WI38 (cell line): ENCODE measurements around the gene FAXC.

ENCODE experiments used
- H3K4me3 ChIP-seq: 2 replicates; pipeline ENCODE4 v1.5.1; 2011; ENCODE audit warnings: low read depth, mild to moderate bottlenecking, control low read depth, low read length
- TF ChIP-seq, protein P1 (sequence below): IDR thresholded peaks from 2 replicates; pipeline ENCODE4 v1.5.1; 2012; ENCODE audit warnings: low read depth, mild to moderate bottlenecking, control low read depth, low read length

FAXC gene

DNA sequence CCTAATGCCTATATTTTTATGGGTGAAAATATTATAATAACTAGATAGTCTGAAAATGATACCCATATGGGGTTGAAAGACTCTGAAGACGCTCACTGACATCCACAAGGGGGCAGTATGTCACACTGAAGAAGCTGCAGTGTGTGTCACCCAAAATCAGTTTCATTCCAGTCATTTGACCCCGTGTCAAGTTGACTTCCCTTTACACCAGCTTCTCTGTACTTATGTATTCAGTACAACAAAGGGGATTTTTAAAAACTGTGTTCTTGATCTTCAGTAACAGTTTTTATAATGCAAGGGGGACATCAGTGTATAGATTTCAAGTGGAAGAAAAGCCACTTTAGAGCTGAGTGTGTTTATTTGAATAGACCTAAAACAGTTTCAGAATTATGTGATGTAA lies 19.3 kb downstream of the FAXC start:
- no peak overlapping the region for H3K4me3 ChIP-seq
- TF ChIP-seq, protein P1, sequence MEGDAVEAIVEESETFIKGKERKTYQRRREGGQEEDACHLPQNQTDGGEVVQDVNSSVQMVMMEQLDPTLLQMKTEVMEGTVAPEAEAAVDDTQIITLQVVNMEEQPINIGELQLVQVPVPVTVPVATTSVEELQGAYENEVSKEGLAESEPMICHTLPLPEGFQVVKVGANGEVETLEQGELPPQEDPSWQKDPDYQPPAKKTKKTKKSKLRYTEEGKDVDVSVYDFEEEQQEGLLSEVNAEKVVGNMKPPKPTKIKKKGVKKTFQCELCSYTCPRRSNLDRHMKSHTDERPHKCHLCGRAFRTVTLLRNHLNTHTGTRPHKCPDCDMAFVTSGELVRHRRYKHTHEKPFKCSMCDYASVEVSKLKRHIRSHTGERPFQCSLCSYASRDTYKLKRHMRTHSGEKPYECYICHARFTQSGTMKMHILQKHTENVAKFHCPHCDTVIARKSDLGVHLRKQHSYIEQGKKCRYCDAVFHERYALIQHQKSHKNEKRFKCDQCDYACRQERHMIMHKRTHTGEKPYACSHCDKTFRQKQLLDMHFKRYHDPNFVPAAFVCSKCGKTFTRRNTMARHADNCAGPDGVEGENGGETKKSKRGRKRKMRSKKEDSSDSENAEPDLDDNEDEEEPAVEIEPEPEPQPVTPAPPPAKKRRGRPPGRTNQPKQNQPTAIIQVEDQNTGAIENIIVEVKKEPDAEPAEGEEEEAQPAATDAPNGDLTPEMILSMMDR, result peak; percentile 75

DNA sequence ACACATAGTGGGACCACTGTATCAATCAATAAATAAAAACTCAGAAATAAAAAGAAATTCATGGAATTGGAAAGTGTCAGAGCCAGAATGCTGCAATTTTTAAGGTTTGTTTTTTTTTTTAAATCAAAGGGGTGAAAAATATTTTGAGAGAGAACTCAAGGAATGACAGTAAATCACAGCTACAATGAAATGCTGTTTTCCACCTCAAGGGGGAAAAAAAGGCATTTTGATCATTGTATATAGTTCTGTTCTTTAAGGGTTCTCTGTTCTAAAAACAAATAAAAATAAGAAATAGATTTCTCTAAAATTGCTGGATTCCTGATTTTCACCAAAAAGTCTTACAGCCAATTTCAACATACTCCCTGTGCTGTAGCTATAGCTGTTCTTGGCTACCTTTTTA lies 24.5 kb downstream of the FAXC start:
- no peak overlapping the region for H3K4me3 ChIP-seq
- TF ChIP-seq, protein P1, result no peak

DNA sequence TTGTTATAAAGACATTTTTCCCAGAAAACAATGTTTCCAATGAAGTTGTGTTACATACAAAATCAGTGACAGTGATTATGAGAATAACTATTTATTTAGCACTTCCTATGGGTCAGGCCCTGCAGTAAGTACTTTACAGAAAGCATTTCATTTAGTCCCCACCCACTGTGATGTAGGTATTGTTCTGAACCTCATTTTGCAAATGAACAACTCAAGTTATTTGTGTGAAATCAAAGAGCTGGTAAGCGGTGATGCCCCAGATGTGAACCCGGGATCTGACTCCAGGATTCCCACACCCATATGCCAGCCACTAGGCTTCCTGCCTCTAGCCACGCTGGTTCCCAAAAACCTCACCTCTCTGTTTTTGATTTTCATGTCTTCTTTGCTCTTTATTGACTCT lies 30.9 kb downstream of the FAXC start:
- H3K4me3 ChIP-seq, result no peak overlapping the region
- TF ChIP-seq, protein P1, result no peak

GRCh38 chr6:99312354-99312753 lies 37.1 kb downstream of the FAXC start:
- H3K4me3 ChIP-seq, result no peak overlapping the region

GRCh38 chr6:99310553-99310952 lies 38.9 kb downstream of the FAXC start:
- TF ChIP-seq, protein P1, result no peak

More at GRCh38 chr6:99312354-99312753, 37.1 kb downstream of the FAXC start:
- TF ChIP-seq, protein P1, result no peak

GRCh38 chr6:99309557-99309956 lies 39.9 kb downstream of the FAXC start:
- no peak overlapping the region for H3K4me3 ChIP-seq
- TF ChIP-seq, protein P1, result no peak

More at GRCh38 chr6:99310553-99310952, 38.9 kb downstream of the FAXC start:
- no peak overlapping the region for H3K4me3 ChIP-seq

GRCh38 chr6:99308788-99309187 lies 40.7 kb downstream of the FAXC start:
- TF ChIP-seq, protein P1, result no peak
- H3K4me3 ChIP-seq, result no peak overlapping the region
